CD4-positive, alpha-beta T cell treated with Interleukin-2 at 100 ng/mL for 4 hours (primary cell): ENCODE results near the gene MORC2.

Experiments
- DNase-seq: peaks from one replicate; pipeline ENCODE4 v3.0.0-alpha.2; 2020; ENCODE audit warnings: low spot score

Gene MORC2

GRCh38 chr22:30949934-30950660, 18.5 kb downstream of the MORC2 start:
- DNase-seq, result no peak

GRCh38 chr22:30948930-30949342, 19.6 kb downstream of the MORC2 start:
- no peak for DNase-seq

- DNase-seq, result peak; percentile 37
Measured at GRCh38 chr22:30947816-30948454, 20.6 kb downstream of the MORC2 start.

GRCh38 chr22:30947173-30947815, 21.3 kb downstream of the MORC2 start:
- DNase-seq, result no peak

GRCh38 chr22:30946354-30946753, 22.2 kb downstream of the MORC2 start:
- no peak for DNase-seq

- DNase-seq, result no peak
Measured at GRCh38 chr22:30945653-30946052, 22.9 kb downstream of the MORC2 start.

- no peak for DNase-seq
Measured at GRCh38 chr22:30944986-30945385, 23.6 kb downstream of the MORC2 start.

GRCh38 chr22:30943368-30943767, 25.2 kb downstream of the MORC2 start:
- DNase-seq, result peak; percentile 62

GRCh38 chr22:30941363-30941740, 27.2 kb downstream of the MORC2 start:
- no peak for DNase-seq

- peak; percentile 51 for DNase-seq
Measured at GRCh38 chr22:30940685-30941362, 27.8 kb downstream of the MORC2 start.

- no peak for DNase-seq
Measured at GRCh38 chr22:30934053-30934452, 34.5 kb downstream of the MORC2 start.

GRCh38 chr22:30933457-30933856, 35.1 kb downstream of the MORC2 start:
- no peak for DNase-seq

GRCh38 chr22:30932661-30933060, 35.9 kb downstream of the MORC2 start:
- no peak for DNase-seq

GRCh38 chr22:30931541-30932300, 36.9 kb downstream of the MORC2 start:
- no peak for DNase-seq

GRCh38 chr22:30930228-30930627, 38.3 kb downstream of the MORC2 start:
- DNase-seq, result no peak

- DNase-seq, result no peak
Measured at GRCh38 chr22:30928401-30928800, 40.2 kb downstream of the MORC2 start.

- DNase-seq, result no peak
Measured at GRCh38 chr22:30927806-30928205, 40.8 kb downstream of the MORC2 start.

- no peak for DNase-seq
Measured at GRCh38 chr22:30926706-30927105, 41.9 kb downstream of the MORC2 start.

GRCh38 chr22:30925667-30926066, 42.9 kb downstream of the MORC2 start:
- DNase-seq, result no peak

- DNase-seq, result no peak
Measured at GRCh38 chr22:30923168-30923900, 45.2 kb downstream of the MORC2 start.

- DNase-seq, result peak; percentile 86
Measured at GRCh38 chr22:30922151-30922611, 46.4 kb downstream of the MORC2 start.
